IMR-90 (cell line): ENCODE measurements around the gene UPF1. TPM values are rescaled to one million over a fixed set of nuclear protein-coding genes. Genes with fewer than 3 reads are reported as not detected.

ENCODE experiments used
- ATAC-seq: fragments of 200-7000 bp; cut with Tn5 transposase; 2 replicates; pipeline ENCODE4 v1.9.1; 2020; ENCODE audit warnings: low read depth, mild to moderate bottlenecking, moderate library complexity
- BruUV-seq: library from RNA; stranded (reverse); fragments of 400-500 nt; replicated peaks from 2 replicates; lab custom pipeline; 2021; lab: Mats Ljungman, UMichigan
- CTCF ChIA-PET: fragments of 300-600 bp; formaldehyde crosslinking; extraction: SDS; loops from one replicate; lab custom pipeline; 2021; ENCODE audit warnings: antibody characterized with exemption; lab: Yijun Ruan, JAX
- POLR2A ChIA-PET: fragments of 300-600 bp; sonication (Branson Sonifier 250); formaldehyde crosslinking; loops from one replicate; lab custom pipeline; 2022; ENCODE audit warnings: antibody characterized with exemption; ENCODE audit not compliant: unreplicated experiment; lab: Charles Lee
- DNase-seq: peaks from one replicate; pipeline ENCODE4 v3.0.0; 2013
- H2AFZ ChIP-seq: replicated peaks from 2 replicates; pipeline ENCODE3; 2013; ENCODE audit warnings: low read length, mild to moderate bottlenecking; ENCODE audit not compliant: poor library complexity
- H2AK5ac ChIP-seq: 2 replicates; pipeline ENCODE4 v1.6.1; 2013; ENCODE audit warnings: low read depth, low read length, inconsistent platforms
- H2AK9ac ChIP-seq: replicated peaks from 2 replicates; pipeline ENCODE3; 2013; ENCODE audit warnings: mild to moderate bottlenecking, low read depth, low read length, moderate library complexity; ENCODE audit not compliant: poor library complexity
- H2BK120ac ChIP-seq: 2 replicates; pipeline ENCODE4 v1.6.1; 2013; ENCODE audit warnings: low read depth, low read length, inconsistent platforms
- H2BK15ac ChIP-seq: 3 replicates; pipeline ENCODE4 v1.6.1; 2013; ENCODE audit warnings: low read depth, low read length, inconsistent platforms
- H2BK20ac ChIP-seq: 2 replicates; pipeline ENCODE4 v1.6.1; 2013; ENCODE audit warnings: low read depth, mild to moderate bottlenecking, inconsistent platforms, low read length, moderate library complexity
- H2BK5ac ChIP-seq: 2 replicates; pipeline ENCODE4 v1.6.1; 2013; ENCODE audit warnings: mild to moderate bottlenecking, low read depth, low read length, inconsistent platforms; ENCODE audit not compliant: poor library complexity, severe bottlenecking
- H3K14ac ChIP-seq: replicated peaks from 2 replicates; pipeline ENCODE4 v1.6.1; 2013; ENCODE audit warnings: low read depth, low read length, inconsistent platforms
- H3K18ac ChIP-seq: 2 replicates; pipeline ENCODE4 v1.6.1; 2013; ENCODE audit warnings: low read depth, low read length, control low read depth
- H3K23ac ChIP-seq: 2 replicates; pipeline ENCODE4 v1.6.1; 2013; ENCODE audit warnings: low read depth, low read length, inconsistent platforms
- H3K27ac ChIP-seq: 2 replicates; pipeline ENCODE4 v1.5.1; 2013; ENCODE audit warnings: mild to moderate bottlenecking, control low read depth, low read length; ENCODE audit not compliant: insufficient read depth
- H3K27me3 ChIP-seq: 2 replicates; pipeline ENCODE4 v1.6.1; 2013; ENCODE audit warnings: low read length; ENCODE audit not compliant: control insufficient read depth, insufficient read depth
- H3K36me3 ChIP-seq: 2 replicates; pipeline ENCODE4 v1.6.1; 2013; ENCODE audit warnings: low read length, mixed read lengths; ENCODE audit not compliant: control insufficient read depth, insufficient read depth
- H3K4ac ChIP-seq: 2 replicates; pipeline ENCODE4 v1.6.1; 2013; ENCODE audit warnings: low read depth, low read length, inconsistent platforms
- H3K4me1 ChIP-seq: 2 replicates; pipeline ENCODE4 v1.6.1; 2013; ENCODE audit warnings: low read length, mixed read lengths; ENCODE audit not compliant: control insufficient read depth, insufficient read depth
- H3K4me2 ChIP-seq: 2 replicates; pipeline ENCODE4 v1.6.1; 2013; ENCODE audit warnings: low read depth, mild to moderate bottlenecking, control low read depth, low read length, moderate library complexity
- H3K4me3 ChIP-seq: 2 replicates; pipeline ENCODE4 v1.5.1; 2013; ENCODE audit warnings: low read depth, mild to moderate bottlenecking, control low read depth, low read length, moderate library complexity; ENCODE audit not compliant: insufficient read depth
- H3K56ac ChIP-seq: 2 replicates; pipeline ENCODE4 v1.6.1; 2013; ENCODE audit warnings: low read length, inconsistent platforms; ENCODE audit not compliant: insufficient read depth; ENCODE audit errors: extremely low read depth
- H3K79me1 ChIP-seq, 2 experiments: 2 replicates each; pipeline ENCODE4 v1.6.1; 2013; ENCODE audit warnings: low read length in 2 of 2, inconsistent platforms in 1 of 2, low read depth in 1 of 2
- H3K9ac ChIP-seq: 2 replicates; pipeline ENCODE4 v1.6.1; 2013; ENCODE audit warnings: low read depth, low read length, control low read depth
- H3K9me1 ChIP-seq: 2 replicates; pipeline ENCODE4 v1.6.1; 2013; ENCODE audit warnings: low read length, inconsistent platforms; ENCODE audit not compliant: insufficient read depth
- H3K9me3 ChIP-seq: 2 replicates; pipeline ENCODE4 v1.6.1; 2013; ENCODE audit warnings: low read length; ENCODE audit not compliant: control insufficient read depth, insufficient read depth
- H4K20me1 ChIP-seq: 2 replicates; pipeline ENCODE4 v1.6.1; 2013; ENCODE audit warnings: low read length, inconsistent platforms; ENCODE audit not compliant: insufficient read depth
- H4K5ac ChIP-seq: 2 replicates; pipeline ENCODE4 v1.6.1; 2013; ENCODE audit warnings: mild to moderate bottlenecking, low read depth, low read length, control low read depth
- H4K8ac ChIP-seq, 2 experiments: 2 replicates each; pipeline ENCODE4 v1.6.1; 2013; ENCODE audit warnings: low read depth in 2 of 2, low read length in 2 of 2, control low read depth in 1 of 2, inconsistent platforms in 1 of 2
- H4K91ac ChIP-seq: 2 replicates; pipeline ENCODE4 v1.6.1; 2013; ENCODE audit warnings: low read depth, low read length, inconsistent platforms; ENCODE audit not compliant: insufficient read depth
- BHLHE40 ChIP-seq: fragments of 150-350 bp; IDR thresholded peaks from 2 replicates; pipeline ENCODE4 v1.6.1; 2016; ENCODE audit warnings: mild to moderate bottlenecking, low read depth, low read length
- MAZ ChIP-seq: IDR thresholded peaks from 2 replicates; pipeline ENCODE4 v1.6.1; 2012; ENCODE audit warnings: low read depth, mild to moderate bottlenecking, low read length, improper control_type of control experiment, moderate library complexity, borderline replicate concordance
- POLR2A ChIP-seq: IDR thresholded peaks from 2 replicates; pipeline ENCODE4 v1.6.1; 2012; ENCODE audit warnings: mild to moderate bottlenecking, low read depth, low read length
- WGBS, 2 experiments: methylation state at CpG; one replicate each; pipeline versions ENCODE4 v1.1.5 to v1.1.7; 2013; ENCODE audit warnings: missing lambda C conversion rate in 2 of 2; ENCODE audit not compliant: insufficient read length in 1 of 2; ENCODE audit errors: extremely low coverage in 2 of 2; 5-methylcytosine and 5-hydroxymethylcytosine counted together
- dilution Hi-C: fragments of 300-500 bp; cut with HindIII; formaldehyde crosslinking; loops from one replicate; pipeline ENCODE4 v1.14.3; 2018; ENCODE audit warnings: low sequenced_read_pairs; ENCODE audit not compliant: unreplicated experiment
- in situ Hi-C: fragments of 300-500 bp; cut with MboI; formaldehyde crosslinking; loops from 3 replicates; pipeline ENCODE4 v1.14.3; 2019; ENCODE audit warnings: low sequenced_read_pairs, inconsistent platforms, mixed read lengths
- intact Hi-C: fragments of 100-400 bp; cut with micrococcal nuclease; formaldehyde crosslinking; loops from 2 replicates; pipeline ENCODE4 v1.10.0; 2022
- polyA plus RNA-seq, 3 experiments: library from polyadenylated mRNA; depleted of rRNA; stranded (reverse); fragments of >200 nt; gene quantifications; 2 replicates each; pipeline ENCODE4 v1.2.3, GENCODE V29; 2012; ENCODE audit warnings: low replicate concordance in 1 of 3
- total RNA-seq: library from RNA; depleted of rRNA; stranded (reverse); fragments of >200 nt; gene quantifications from 2 replicates; pipeline ENCODE4 v1.2.3, GENCODE V29; 2012
- TF ChIP-seq, protein P1 (sequence below): fragments of 150-350 bp; IDR thresholded peaks from 2 replicates; pipeline ENCODE4 v1.6.1; 2016; ENCODE audit warnings: low read depth, mild to moderate bottlenecking, low read length, moderate library complexity, borderline replicate concordance
- TF ChIP-seq, protein P2 (sequence below): conservative IDR thresholded peaks from 2 replicates; pipeline ENCODE4 v1.5.1; 2012; ENCODE audit warnings: mild to moderate bottlenecking, low read depth, low read length, improper control_type of control experiment

The UPF1 gene
- total and polyA plus RNA-seq, 2 of the 4 experiments (the other 2 are of a cell fraction) = 31.2 to 50.3 TPM

DNA sequence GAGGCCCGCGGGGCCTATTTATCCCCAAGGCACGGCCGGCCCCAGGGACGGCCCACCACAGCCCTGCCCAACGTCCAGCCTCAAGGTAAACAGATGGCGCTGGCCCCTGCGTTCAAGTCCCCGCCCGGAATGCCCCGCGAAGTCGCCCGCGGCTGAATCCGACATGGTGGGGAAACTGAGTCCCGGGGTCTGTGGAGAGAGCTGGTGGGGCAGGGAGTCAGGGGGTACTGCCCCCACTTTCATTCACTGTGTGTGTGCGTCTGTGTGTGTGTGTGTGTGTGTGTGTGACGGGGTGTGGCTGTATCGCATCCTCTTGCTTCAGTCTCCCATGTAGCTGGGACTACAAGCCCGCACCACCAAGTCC lies 40.5 kb upstream of the UPF1 start:
- Histone ChIP-seq H4K5ac (no peak overlapping the region), H3K27me3 (peaks cover 72% of the 10 kb centered on the region), H2AK5ac (no peak overlapping the region), H3K4me1 (peaks cover 2% of the 10 kb centered on the region; the same call in 1 of the 2 replicates), H4K8ac (no peak overlapping the region), H3K14ac (no peak overlapping the region), H3K27ac (no peak overlapping the region), H2BK5ac (no peak overlapping the region), H4K91ac (no peak overlapping the region), H4K20me1 (peaks cover 8% of the 10 kb centered on the region; the same call in 1 of the 2 replicates), H2BK120ac (no peak overlapping the region), H2BK20ac (no peak overlapping the region), H3K9ac (no peak overlapping the region), H3K4ac (no peak overlapping the region), H3K18ac (no peak overlapping the region), H2AK9ac (no peak overlapping the region), H3K79me1 (no peaks in the 10 kb centered on the region), H2AFZ (no peak overlapping the region), H3K56ac (no peak overlapping the region), H3K9me3 (peaks cover 4% of the 10 kb centered on the region), H2BK15ac (no peak overlapping the region), H3K9me1 (no peaks in the 10 kb centered on the region), H3K36me3 (no peaks in the 10 kb centered on the region), H3K23ac (no peak overlapping the region), H3K4me3 (no peak overlapping the region), H3K4me2 (no peak overlapping the region)
- no peak for ATAC-seq
- ChIA-PET POLR2A (no interaction called here), CTCF (no interaction called here)
- WGBS, 2 experiments = no CpG with 5 or more reads among the region's 21 CpGs
- no TSS peak for BruUV-seq
- intact Hi-C loops (no loop called here), dilution Hi-C loops (no loop called here), in situ Hi-C loops (no loop called here)
- no peak for DNase-seq
- no peak for TF ChIP-seq MAZ
- TF ChIP-seq, protein P1, sequence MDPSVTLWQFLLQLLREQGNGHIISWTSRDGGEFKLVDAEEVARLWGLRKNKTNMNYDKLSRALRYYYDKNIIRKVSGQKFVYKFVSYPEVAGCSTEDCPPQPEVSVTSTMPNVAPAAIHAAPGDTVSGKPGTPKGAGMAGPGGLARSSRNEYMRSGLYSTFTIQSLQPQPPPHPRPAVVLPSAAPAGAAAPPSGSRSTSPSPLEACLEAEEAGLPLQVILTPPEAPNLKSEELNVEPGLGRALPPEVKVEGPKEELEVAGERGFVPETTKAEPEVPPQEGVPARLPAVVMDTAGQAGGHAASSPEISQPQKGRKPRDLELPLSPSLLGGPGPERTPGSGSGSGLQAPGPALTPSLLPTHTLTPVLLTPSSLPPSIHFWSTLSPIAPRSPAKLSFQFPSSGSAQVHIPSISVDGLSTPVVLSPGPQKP = no peak
- no peak for TF ChIP-seq POLR2A
- TF ChIP-seq, protein P2, sequence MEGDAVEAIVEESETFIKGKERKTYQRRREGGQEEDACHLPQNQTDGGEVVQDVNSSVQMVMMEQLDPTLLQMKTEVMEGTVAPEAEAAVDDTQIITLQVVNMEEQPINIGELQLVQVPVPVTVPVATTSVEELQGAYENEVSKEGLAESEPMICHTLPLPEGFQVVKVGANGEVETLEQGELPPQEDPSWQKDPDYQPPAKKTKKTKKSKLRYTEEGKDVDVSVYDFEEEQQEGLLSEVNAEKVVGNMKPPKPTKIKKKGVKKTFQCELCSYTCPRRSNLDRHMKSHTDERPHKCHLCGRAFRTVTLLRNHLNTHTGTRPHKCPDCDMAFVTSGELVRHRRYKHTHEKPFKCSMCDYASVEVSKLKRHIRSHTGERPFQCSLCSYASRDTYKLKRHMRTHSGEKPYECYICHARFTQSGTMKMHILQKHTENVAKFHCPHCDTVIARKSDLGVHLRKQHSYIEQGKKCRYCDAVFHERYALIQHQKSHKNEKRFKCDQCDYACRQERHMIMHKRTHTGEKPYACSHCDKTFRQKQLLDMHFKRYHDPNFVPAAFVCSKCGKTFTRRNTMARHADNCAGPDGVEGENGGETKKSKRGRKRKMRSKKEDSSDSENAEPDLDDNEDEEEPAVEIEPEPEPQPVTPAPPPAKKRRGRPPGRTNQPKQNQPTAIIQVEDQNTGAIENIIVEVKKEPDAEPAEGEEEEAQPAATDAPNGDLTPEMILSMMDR = no peak
- no peak for TF ChIP-seq BHLHE40
